Measurements from ENCODE around the gene SLC38A11. TPM values are rescaled to one million over a fixed set of nuclear protein-coding genes. Genes with fewer than 3 reads are reported as not detected.

Gene SLC38A11
- total and polyA plus RNA-seq, 4 donors = 2.2 to 28.9 (median 3.6) TPM

- H3K27ac ChIP-seq (ENCODE audit: low read depth, low read length) = no peak overlapping the region
- no peaks in the 10 kb centered on the region for H3K4me1 ChIP-seq (ENCODE audit: control insufficient read depth, insufficient read depth, low read length)
- H3K4me3 ChIP-seq (ENCODE audit: low read depth, low read length) = no peak overlapping the region
- no peak for DNase-seq (ENCODE audit: low read depth in 4 of 6, low spot score in 6 of 6)
- WGBS (ENCODE audit: insufficient coverage) = no CpG with 5 or more reads among the region's 4 CpGs
- H3K27me3 ChIP-seq (ENCODE audit: control insufficient read depth, insufficient read depth, low read length) = no peaks in the 10 kb centered on the region
- no peaks in the 10 kb centered on the region for H3K36me3 ChIP-seq (ENCODE audit: control insufficient read depth, insufficient read depth, low read length)
- no peaks in the 10 kb centered on the region for H3K9me3 ChIP-seq (ENCODE audit: control insufficient read depth, insufficient read depth, low read length)
These were observed 105.1 kb downstream of the SLC38A11 start for GRCh38 chr2:164850235-164850634.

GRCh38 chr2:164849506-164849905 lies 105.8 kb downstream of the SLC38A11 start:
- Histone ChIP-seq H3K4me1 (ENCODE audit: control insufficient read depth, insufficient read depth, low read length) (no peaks in the 10 kb centered on the region), H3K27ac (ENCODE audit: low read depth, low read length) (no peak overlapping the region), H3K9me3 (ENCODE audit: control insufficient read depth, insufficient read depth, low read length) (no peaks in the 10 kb centered on the region), H3K27me3 (ENCODE audit: control insufficient read depth, insufficient read depth, low read length) (no peaks in the 10 kb centered on the region), H3K36me3 (ENCODE audit: control insufficient read depth, insufficient read depth, low read length) (no peaks in the 10 kb centered on the region), H3K4me3 (ENCODE audit: low read depth, low read length) (no peak overlapping the region)
- no CpG with 5 or more reads among the region's 1 CpG for WGBS (ENCODE audit: insufficient coverage)
- no peak for DNase-seq (ENCODE audit: low read depth in 4 of 6, low spot score in 6 of 6)

- Histone ChIP-seq H3K9me3 (ENCODE audit: control insufficient read depth, insufficient read depth, low read length) (no peaks in the 10 kb centered on the region), H3K4me1 (ENCODE audit: control insufficient read depth, insufficient read depth, low read length) (no peaks in the 10 kb centered on the region), H3K27me3 (ENCODE audit: control insufficient read depth, insufficient read depth, low read length) (no peaks in the 10 kb centered on the region), H3K4me3 (ENCODE audit: low read depth, low read length) (no peak overlapping the region), H3K36me3 (ENCODE audit: control insufficient read depth, insufficient read depth, low read length) (no peaks in the 10 kb centered on the region), H3K27ac (ENCODE audit: low read depth, low read length) (no peak overlapping the region)
- DNase-seq (ENCODE audit: low read depth in 4 of 6, low spot score in 6 of 6) = peak in 2 of 6 donors; percentile 12 to 20
- WGBS (ENCODE audit: insufficient coverage) = 40% methylated on average over 1 of the region's 2 CpGs
These were observed 107.2 kb downstream of the SLC38A11 start for GRCh38 chr2:164847981-164848741.

- Histone ChIP-seq H3K36me3 (ENCODE audit: control insufficient read depth, insufficient read depth, low read length) (no peaks in the 10 kb centered on the region), H3K4me1 (ENCODE audit: control insufficient read depth, insufficient read depth, low read length) (peaks cover under 1% of the 10 kb centered on the region), H3K9me3 (ENCODE audit: control insufficient read depth, insufficient read depth, low read length) (no peaks in the 10 kb centered on the region), H3K27me3 (ENCODE audit: control insufficient read depth, insufficient read depth, low read length) (no peaks in the 10 kb centered on the region), H3K4me3 (ENCODE audit: low read depth, low read length) (no peak overlapping the region), H3K27ac (ENCODE audit: low read depth, low read length) (no peak overlapping the region)
- no CpG with 5 or more reads among the region's 4 CpGs for WGBS (ENCODE audit: insufficient coverage)
- DNase-seq (ENCODE audit: low read depth in 4 of 6, low spot score in 6 of 6) = no peak
These were observed 108.0 kb downstream of the SLC38A11 start for GRCh38 chr2:164847291-164847690.

- no CpG with 5 or more reads among the region's 2 CpGs for WGBS (ENCODE audit: insufficient coverage)
- H3K27ac ChIP-seq (ENCODE audit: low read depth, low read length) = no peak overlapping the region
These were observed 109.0 kb downstream of the SLC38A11 start for GRCh38 chr2:164846276-164846675.

More at GRCh38 chr2:164846276-164846675, 109.0 kb downstream of the SLC38A11 start:
- Histone ChIP-seq H3K4me1 (ENCODE audit: control insufficient read depth, insufficient read depth, low read length) (peaks cover 6% of the 10 kb centered on the region), H3K9me3 (ENCODE audit: control insufficient read depth, insufficient read depth, low read length) (no peaks in the 10 kb centered on the region), H3K4me3 (ENCODE audit: low read depth, low read length) (no peak overlapping the region), H3K27me3 (ENCODE audit: control insufficient read depth, insufficient read depth, low read length) (no peaks in the 10 kb centered on the region), H3K36me3 (ENCODE audit: control insufficient read depth, insufficient read depth, low read length) (no peaks in the 10 kb centered on the region)
- no peak for DNase-seq (ENCODE audit: low read depth in 4 of 6, low spot score in 6 of 6)

Small RNAs within 50 kb of the gene (small RNA-seq; reads per million reads assigned to genes)
- gene RNA5SP110 (ENCODE audit: low replicate concordance) (not detected), gene RNA5SP111 (ENCODE audit: low replicate concordance) (not detected)

Other genes starting within 250 kb of the SLC38A11 start
- gene COBLL1, start 113.7 kb downstream of the SLC38A11 start, total RNA-seq = 10 to 100 TPM; 23.7 to 31.3 TPM
- gene COBLL1, start 113.7 kb downstream of the SLC38A11 start, polyA plus RNA-seq (ENCODE audit: insufficient read length in 2 of 2) = 10 to 100 TPM; 12.6 to 17.5 TPM
- 10 to 100 TPM; 25.4 to 91.1 TPM for gene SCN3A, start 248.5 kb upstream of the SLC38A11 start, total RNA-seq
- gene SCN3A, start 248.5 kb upstream of the SLC38A11 start, polyA plus RNA-seq (ENCODE audit: insufficient read length in 2 of 2) = 10 to 100 TPM; 34.9 to 54.6 TPM